HepG2 (cell line): Measurements from ENCODE around the gene PRRT1. TPM values are rescaled to one million over a fixed set of nuclear protein-coding genes. Genes with fewer than 3 reads are reported as not detected.

Experiments used
- CREM ChIP-seq, 2 experiments: sonication (generic) in 1 of 2; formaldehyde crosslinking in 1 of 2; IDR thresholded peaks; 2 replicates each; pipeline versions ENCODE4 v1.4.0 to v1.6.1; 2016 to 2020; ENCODE audit warnings: antibody characterized with exemption in 1 of 2, mild to moderate bottlenecking in 1 of 2, missing genetic modification reagents in 1 of 2
- DBP ChIP-seq: sonication (generic); formaldehyde crosslinking; IDR thresholded peaks from 2 replicates; pipeline ENCODE4 v1.4.0; 2020; ENCODE audit warnings: missing genetic modification reagents; ENCODE audit errors: not compliant biosample characterization
- DNMT1 ChIP-seq: sonication (generic); formaldehyde crosslinking; IDR thresholded peaks from 2 replicates; pipeline ENCODE4 v1.5.1; 2020; ENCODE audit warnings: mild to moderate bottlenecking, missing genetic modification reagents
- GABPA ChIP-seq, 2 experiments: IDR thresholded peaks; 2 replicates each; pipeline ENCODE4 v1.6.1; 2011 to 2016; ENCODE audit warnings: low read depth in 2 of 2, low read length in 1 of 2, missing biosample characterization in 1 of 2, missing genetic modification characterization in 1 of 2
- KDM4B ChIP-seq: sonication (generic); formaldehyde crosslinking; IDR thresholded peaks from 2 replicates; pipeline ENCODE4 v1.4.0; 2020; ENCODE audit warnings: missing genetic modification reagents
- MED1 ChIP-seq: sonication (generic); formaldehyde crosslinking; IDR thresholded peaks from 2 replicates; pipeline ENCODE4 v1.4.0; 2020; ENCODE audit warnings: missing genetic modification reagents
- MTF1 ChIP-seq: sonication (generic); formaldehyde crosslinking; IDR thresholded peaks from 2 replicates; pipeline ENCODE4 v1.5.0; 2020; ENCODE audit warnings: missing genetic modification reagents
- MYPOP ChIP-seq: sonication (generic); formaldehyde crosslinking; IDR thresholded peaks from 2 replicates; pipeline ENCODE4 v1.8.1; 2023; ENCODE audit warnings: mild to moderate bottlenecking, moderate library complexity, missing genetic modification reagents
- PAXIP1 ChIP-seq: sonication (generic); formaldehyde crosslinking; conservative IDR thresholded peaks from 2 replicates; pipeline ENCODE4 v1.4.0; 2020; ENCODE audit warnings: mild to moderate bottlenecking, missing genetic modification reagents, moderate library complexity
- SIN3A ChIP-seq: IDR thresholded peaks from 2 replicates; pipeline ENCODE4 v1.6.1; 2011; ENCODE audit warnings: low read depth, mild to moderate bottlenecking, control low read depth, low read length, borderline replicate concordance
- THAP11 ChIP-seq: IDR thresholded peaks from 2 replicates; pipeline ENCODE4 v1.6.1; 2016; ENCODE audit warnings: missing biosample characterization, missing genetic modification reagents
- ZBTB20 ChIP-seq: sonication (generic); formaldehyde crosslinking; IDR thresholded peaks from 2 replicates; pipeline ENCODE4 v1.8.1; 2023; ENCODE audit warnings: missing genetic modification reagents, low read depth, mild to moderate bottlenecking, borderline replicate concordance
- ZNF225 ChIP-seq: sonication (generic); formaldehyde crosslinking; IDR thresholded peaks from 2 replicates; pipeline ENCODE4 v1.4.0; 2020; ENCODE audit warnings: mild to moderate bottlenecking, missing genetic modification reagents
- ZNF333 ChIP-seq: sonication (generic); formaldehyde crosslinking; IDR thresholded peaks from 2 replicates; pipeline ENCODE4 v1.4.0; 2020; ENCODE audit warnings: mild to moderate bottlenecking, missing genetic modification reagents, borderline replicate concordance
- ZNF567 ChIP-seq: sonication (generic); formaldehyde crosslinking; IDR thresholded peaks from 2 replicates; pipeline ENCODE4 v1.8.1; 2023; ENCODE audit warnings: mild to moderate bottlenecking, missing genetic modification reagents, borderline replicate concordance
- ZNF572 ChIP-seq: sonication (generic); formaldehyde crosslinking; IDR thresholded peaks from 2 replicates; pipeline ENCODE4 v1.5.1; 2020; ENCODE audit warnings: mild to moderate bottlenecking, missing genetic modification reagents
- ZNF747 ChIP-seq: sonication (generic); formaldehyde crosslinking; IDR thresholded peaks from 2 replicates; pipeline ENCODE4 v1.8.1; 2023; ENCODE audit warnings: missing genetic modification reagents, mild to moderate bottlenecking, borderline replicate concordance
- ZSCAN31 ChIP-seq: sonication (generic); formaldehyde crosslinking; IDR thresholded peaks from 2 replicates; pipeline ENCODE4 v1.5.0; 2020; ENCODE audit warnings: low read depth, mild to moderate bottlenecking, missing genetic modification reagents
- polyA plus RNA-seq, 8 experiments: library from polyadenylated mRNA; depleted of rRNA in 3 of 8; stranded (reverse) in 7 of 8; unstranded in 1 of 8; fragments of >200 nt; fragmentation: Illumina TruSeq in 4 of 8; extraction: Trizol in 4 of 8; gene quantifications; 2 replicates each; pipeline versions ENCODE4 v1.2.1 to v1.2.3, GENCODE V29; 2011 to 2016; ENCODE audit warnings: low read depth in 4 of 8, missing spikeins in 1 of 8, mixed read lengths in 1 of 8; ENCODE audit not compliant: insufficient read depth in 1 of 8
- total RNA-seq, 5 experiments: library from RNA; depleted of rRNA; stranded (reverse); fragments of >200 nt; fragmentation: Illumina TruSeq; extraction: Trizol; gene quantifications; 2 replicates each; pipeline ENCODE4 v1.2.3, GENCODE V29; 2016; ENCODE audit warnings: low read depth in 1 of 5

PRRT1 gene
- total and polyA plus RNA-seq, 2 of the 13 experiments (the other 11 are each of a cell fraction or from before 2014, with no cell fraction given), result 0.64 to 1.4 TPM

GRCh38 chr6:32127717-32128592, 23.8 kb downstream of the PRRT1 start, which contains the start of gene ATF6B (continued):
- TF ChIP-seq CREM (IDR thresholded peaks at IDR 0.05) (peak; percentile 85), CREM (CRISPR knock-in tag; IDR thresholded peaks at IDR 0.05) (no peak), PAXIP1 (CRISPR knock-in tag) (peak; percentile 51; the same call in 1 of the 2 replicates), ZNF567 (CRISPR knock-in tag) (0 out of 2 replicates have a peak, but pooled peaks have one; percentile 60), MYPOP (0 out of 2 replicates have a peak, but pooled peaks have one; percentile 54), MTF1 (CRISPR knock-in tag) (no peak), DNMT1 (CRISPR knock-in tag) (peak; percentile 32), MED1 (CRISPR knock-in tag) (no peak), GABPA (IDR thresholded peaks at IDR 0.05; ENCODE audit: low read depth, low read length) (peak; percentile 37), GABPA (CRISPR knock-in tag; IDR thresholded peaks at IDR 0.05; ENCODE audit: low read depth) (peak; percentile 85), ZNF333 (CRISPR knock-in tag) (0 out of 2 replicates have a peak, but pooled peaks have one; percentile 90), ZSCAN31 (CRISPR knock-in tag) (0 out of 2 replicates have a peak, but pooled peaks have one; percentile 66), ZNF747 (CRISPR knock-in tag) (peak; percentile 64; the same call in 1 of the 2 replicates), ZNF225 (0 out of 2 replicates have a peak, but pooled peaks have one; percentile 56), THAP11 (CRISPR knock-in tag) (peak; percentile 95), DBP (CRISPR knock-in tag) (peak; percentile 7), KDM4B (CRISPR knock-in tag) (peak; percentile 33; the same call in 1 of the 2 replicates), SIN3A (0 out of 2 replicates have a peak, but pooled peaks have one; percentile 89), ZBTB20 (0 out of 2 replicates have a peak, but pooled peaks have one; percentile 62), ZNF572 (CRISPR knock-in tag) (0 out of 2 replicates have a peak, but pooled peaks have one; percentile 88)
